G401.6 (cell line): ENCODE measurements around the gene GALR1.

Experiments
- FAIRE-seq: peaks from 2 replicates; lab custom pipeline; 2012; peaks lifted over from hg19 to GRCh38; lab: Jason Lieb, UNC

GALR1 gene

DNA sequence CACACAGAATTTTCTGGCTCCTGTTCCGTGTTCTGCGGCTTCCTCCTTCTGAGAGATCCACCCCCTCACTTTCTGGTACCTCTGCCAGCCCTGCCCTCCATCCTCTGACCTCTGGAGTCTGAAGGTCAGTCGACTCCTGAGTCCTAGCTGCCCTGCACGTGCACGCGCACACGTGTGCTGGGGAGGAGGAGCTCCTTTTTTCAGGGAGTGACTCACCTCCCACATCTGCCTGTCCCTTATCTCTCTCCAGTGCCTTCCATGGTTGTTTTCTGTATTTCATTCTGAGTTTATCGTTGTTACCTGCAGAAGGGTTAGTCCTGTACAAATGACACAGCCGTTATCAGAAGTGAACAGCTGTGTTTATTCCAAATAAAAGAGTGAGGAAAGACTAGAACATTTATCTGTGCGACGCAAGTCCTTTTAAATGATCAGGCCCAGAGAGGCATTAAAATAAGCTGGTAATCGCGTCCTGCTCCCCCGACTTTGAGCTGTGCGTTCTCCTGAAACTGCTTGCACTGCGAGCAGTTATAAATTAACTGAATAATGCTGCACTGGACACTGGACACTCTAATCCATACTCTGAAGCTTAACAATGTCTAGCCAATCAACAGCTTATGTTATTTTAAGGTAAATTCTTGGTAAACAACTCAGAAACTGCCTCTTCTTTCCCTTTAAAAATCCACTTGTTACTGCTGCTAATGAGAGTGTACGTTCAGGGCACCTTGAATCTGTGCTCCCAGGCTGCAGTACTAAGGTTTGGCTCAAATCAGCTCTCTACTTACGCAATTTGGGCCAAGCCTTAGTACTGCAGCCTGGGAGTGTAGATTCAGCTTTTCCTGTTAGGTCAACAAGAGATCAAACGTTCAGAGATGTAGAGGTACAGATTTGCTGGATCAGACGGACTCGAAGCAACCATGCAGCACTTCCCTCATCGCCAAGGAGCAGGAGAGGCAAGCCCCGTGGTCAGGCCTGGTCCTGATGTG, 72.5 kb downstream of the GALR1 start:
- FAIRE-seq = no peak

DNA sequence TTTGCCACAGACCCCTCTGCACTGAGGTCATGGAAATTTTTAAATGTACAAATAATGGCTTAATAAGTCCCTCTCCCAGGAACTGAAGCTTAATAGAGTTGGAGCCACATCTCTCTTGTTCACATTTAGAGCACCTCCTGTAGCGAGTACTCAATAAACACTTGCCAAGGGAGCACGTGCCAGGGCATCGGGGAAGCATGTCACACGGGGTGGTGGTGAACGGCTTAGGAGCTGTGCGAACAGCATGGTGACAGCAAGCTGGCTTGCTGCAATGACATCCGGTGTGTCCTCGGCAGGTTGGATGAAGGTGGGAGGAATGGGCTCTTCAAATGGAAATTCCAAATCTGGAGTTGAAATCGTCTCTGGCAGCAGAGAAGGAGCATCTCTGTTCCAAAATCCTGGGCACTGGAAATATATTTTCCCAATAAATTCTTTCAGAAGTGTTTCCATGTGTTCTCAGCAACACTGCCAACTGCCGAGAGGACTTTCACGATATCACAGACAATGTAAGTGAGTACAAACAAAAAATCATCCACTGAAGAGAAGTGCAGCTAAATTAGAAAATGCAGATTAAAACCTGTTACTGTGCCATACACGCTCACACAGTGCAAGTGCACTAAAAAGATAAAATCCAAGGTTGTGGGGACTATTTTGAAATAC, 74.1 kb downstream of the GALR1 start:
- no peak for FAIRE-seq
